ENCODE measurements around the gene GNG12. TPM values are rescaled to one million over a fixed set of nuclear protein-coding genes. Genes with fewer than 3 reads are reported as not detected.
"Not testable (repeated sequence)": the region's sequence is repeated elsewhere in the genome, so short reads cannot be mapped to it uniquely, and the experiment has no call there.

GNG12 gene
- total RNA-seq, 3 donors from 2014 or later, result 85.0 to 191 (median 158) TPM

GRCh38 chr1:67732750-67733151 is 100.5 kb downstream of the GNG12 start:
- no peak for ATAC-seq
- no peak for TF ChIP-seq CTCF (IDR thresholded peaks at IDR 0.05)
- intact Hi-C loops (cut with DNase I, micrococcal nuclease), result no loop called here
- no peak overlapping the region for H3K4me3 ChIP-seq
- H3K4me1 ChIP-seq (ENCODE audit: low read depth), result peaks cover 20% of the 10 kb centered on the region
- H3K36me3 ChIP-seq (ENCODE audit: low read depth), result no peaks in the 10 kb centered on the region
- no peak for DNase-seq
- no peaks in the 10 kb centered on the region for H3K9me3 ChIP-seq

- H3K9me3 ChIP-seq, result no peaks in the 10 kb centered on the region
- intact Hi-C loops (cut with DNase I, micrococcal nuclease), result no loop called here
- DNase-seq (no peak), ATAC-seq (no peak)
- H3K36me3 ChIP-seq (ENCODE audit: low read depth), result no peaks in the 10 kb centered on the region
- H3K4me1 ChIP-seq (ENCODE audit: low read depth), result peaks cover 11% of the 10 kb centered on the region
- no peak for TF ChIP-seq CTCF (IDR thresholded peaks at IDR 0.05)
- no peak overlapping the region for H3K4me3 ChIP-seq
Observed at GRCh38 chr1:67731322-67731721, 101.9 kb downstream of the GNG12 start.

- DNase-seq; H3K4me3 ChIP-seq; intact Hi-C loops (cut with DNase I, micrococcal nuclease); H3K4me1 ChIP-seq (ENCODE audit: low read depth); ATAC-seq; H3K9me3 ChIP-seq; H3K36me3 ChIP-seq (ENCODE audit: low read depth): not testable (repeated sequence)
Observed at GRCh38 chr1:67730312-67730711, 103.0 kb downstream of the GNG12 start.

- intact Hi-C loops (cut with DNase I, micrococcal nuclease), result no loop called here
- H3K36me3 ChIP-seq (ENCODE audit: low read depth), result no peaks in the 10 kb centered on the region
- DNase-seq (no peak), ATAC-seq (no peak)
- no peaks in the 10 kb centered on the region for H3K9me3 ChIP-seq
- H3K4me1 ChIP-seq (ENCODE audit: low read depth), result no peaks in the 10 kb centered on the region
- no peak for TF ChIP-seq CTCF (IDR thresholded peaks at IDR 0.05)
- no peak overlapping the region for H3K4me3 ChIP-seq
Observed at GRCh38 chr1:67729872-67730271, 103.4 kb downstream of the GNG12 start.

GRCh38 chr1:67726224-67726623 is 107.0 kb downstream of the GNG12 start:
- Histone ChIP-seq H3K4me1 (ENCODE audit: low read depth) (no peaks in the 10 kb centered on the region), H3K9me3 (no peaks in the 10 kb centered on the region), H3K4me3 (no peak overlapping the region), H3K36me3 (ENCODE audit: low read depth) (no peaks in the 10 kb centered on the region)
- no peak for DNase-seq
- ATAC-seq, result peak; percentile 64
- intact Hi-C loops (cut with DNase I, micrococcal nuclease), result no loop called here
- TF ChIP-seq CTCF (IDR thresholded peaks at IDR 0.05), result no peak

- no peaks in the 10 kb centered on the region for H3K4me1 ChIP-seq (ENCODE audit: low read depth)
- no peak for TF ChIP-seq CTCF (IDR thresholded peaks at IDR 0.05)
- H3K36me3 ChIP-seq (ENCODE audit: low read depth), result no peaks in the 10 kb centered on the region
- DNase-seq (no peak), ATAC-seq (peak; percentile 64)
- no peaks in the 10 kb centered on the region for H3K9me3 ChIP-seq
- no peak overlapping the region for H3K4me3 ChIP-seq
- intact Hi-C loops (cut with DNase I, micrococcal nuclease), result no loop called here
Observed at GRCh38 chr1:67724928-67725560, 108.2 kb downstream of the GNG12 start.

All from mucosa of descending colon (tissue), 3 donors.